ENCODE data around the gene ACYP2.
"Not testable (repeated sequence)": the region's sequence is repeated elsewhere in the genome, so short reads cannot be mapped to it uniquely, and the experiment has no call there.

ACYP2 gene

GRCh38 chr2:54115284-54116137, at the start of gene ACYP2:
TSS of gene ACYP2 (plus strand) at chr2:54115615.
- peak; percentile 86 to 90 for DNase-seq (ENCODE audit: low read depth in 2 of 2)

- no peak for DNase-seq (ENCODE audit: low read depth in 2 of 2)
These were observed 49.5 kb upstream of the ACYP2 start for GRCh38 chr2:54065891-54066290.

GRCh38 chr2:54067851-54068375, 47.5 kb upstream of the ACYP2 start:
- DNase-seq (ENCODE audit: low read depth in 2 of 2) = no peak

- not testable (repeated sequence) for DNase-seq (ENCODE audit: low read depth in 2 of 2)
These were observed 42.9 kb upstream of the ACYP2 start for GRCh38 chr2:54072483-54072882.

GRCh38 chr2:54073796-54074195, 41.6 kb upstream of the ACYP2 start:
- no peak for DNase-seq (ENCODE audit: low read depth in 2 of 2)

- no peak for DNase-seq (ENCODE audit: low read depth in 2 of 2)
These were observed 40.6 kb upstream of the ACYP2 start for GRCh38 chr2:54074606-54075341.

- DNase-seq (ENCODE audit: low read depth in 2 of 2) = no peak
These were observed 38.8 kb upstream of the ACYP2 start for GRCh38 chr2:54076586-54076985.

- DNase-seq (ENCODE audit: low read depth in 2 of 2) = no peak
These were observed 38.1 kb upstream of the ACYP2 start for GRCh38 chr2:54077088-54077900.

GRCh38 chr2:54079331-54079730, 36.1 kb upstream of the ACYP2 start:
- no peak for DNase-seq (ENCODE audit: low read depth in 2 of 2)

GRCh38 chr2:54081574-54081973, 33.8 kb upstream of the ACYP2 start:
- DNase-seq (ENCODE audit: low read depth in 2 of 2) = peak; percentile 33 to 47

GRCh38 chr2:54083021-54083420, 32.4 kb upstream of the ACYP2 start:
- no peak for DNase-seq (ENCODE audit: low read depth in 2 of 2)

GRCh38 chr2:54083445-54083844, 32.0 kb upstream of the ACYP2 start:
- no peak for DNase-seq (ENCODE audit: low read depth in 2 of 2)

GRCh38 chr2:54084600-54084999, 30.8 kb upstream of the ACYP2 start:
- DNase-seq (ENCODE audit: low read depth in 2 of 2) = no peak

GRCh38 chr2:54085069-54085468, 30.3 kb upstream of the ACYP2 start:
- no peak for DNase-seq (ENCODE audit: low read depth in 2 of 2)

GRCh38 chr2:54086157-54086556, 29.3 kb upstream of the ACYP2 start:
- no peak for DNase-seq (ENCODE audit: low read depth in 2 of 2)

GRCh38 chr2:54088191-54088634, 27.2 kb upstream of the ACYP2 start:
- no peak for DNase-seq (ENCODE audit: low read depth in 2 of 2)

GRCh38 chr2:54088719-54089118, 26.7 kb upstream of the ACYP2 start:
- DNase-seq (ENCODE audit: low read depth in 2 of 2) = no peak

GRCh38 chr2:54090521-54091117, 24.8 kb upstream of the ACYP2 start:
- DNase-seq (ENCODE audit: low read depth in 2 of 2) = no peak

- DNase-seq (ENCODE audit: low read depth in 2 of 2) = no peak
These were observed 22.5 kb upstream of the ACYP2 start for GRCh38 chr2:54092940-54093339.

- not testable (repeated sequence) for DNase-seq (ENCODE audit: low read depth in 2 of 2)
These were observed 20.0 kb upstream of the ACYP2 start for GRCh38 chr2:54095406-54095805.

- not testable (repeated sequence) for DNase-seq (ENCODE audit: low read depth in 2 of 2)
These were observed 19.3 kb upstream of the ACYP2 start for GRCh38 chr2:54096141-54096540.

Data from stimulated activated CD4-positive, alpha-beta T cell treated with anti-CD3 and anti-CD28 coated beads, Interleukin-4, amount 100 ng/mL, for 48 hours (primary cell).